Measurements from ENCODE around the gene SRPK1. TPM values are rescaled to one million over a fixed set of nuclear protein-coding genes. Genes with fewer than 3 reads are reported as not detected.

Gene SRPK1
- total RNA-seq, 1 experiment from 2014 or later, result 138 TPM

- CTCF ChIA-PET, result interaction anchor here (0.7 kb wide), 1 partner anchor 17 kb away, joined by 3 read pairs; no protein-coding TSS in a partner anchor
- H3K4me1 Mint-ChIP-seq (ENCODE audit: low read depth, unreplicated experiment), result no peaks in the 10 kb centered on the region
Measured at GRCh38 chr6:35874730-35875129, 46.2 kb downstream of the SRPK1 start.

GRCh38 chr6:35859367-35859766 lies 61.5 kb downstream of the SRPK1 start:
- Mint-ChIP-seq H3K36me3 (ENCODE audit: insufficient read depth, unreplicated experiment) (peaks cover 29% of the 10 kb centered on the region), H3K4me3 (ENCODE audit: low read depth, unreplicated experiment) (no peak overlapping the region), H3K27ac (ENCODE audit: unreplicated experiment) (no peak overlapping the region), H3K9me3 (ENCODE audit: low read depth, unreplicated experiment) (no peaks in the 10 kb centered on the region), H3K27me3 (ENCODE audit: unreplicated experiment) (no peaks in the 10 kb centered on the region), H3K4me1 (ENCODE audit: low read depth, unreplicated experiment) (no peaks in the 10 kb centered on the region)
- CTCF ChIA-PET, result interaction anchor here (0.6 kb wide), 1 partner anchor 72 kb away, joined by 5 read pairs; no protein-coding TSS in a partner anchor
- BruUV-seq (replicated peaks), result no TSS peak
- TF ChIP-seq CTCF (IDR thresholded peaks at IDR 0.05; ENCODE audit: unreplicated experiment), result no peak
- DNase-seq, result no peak
- intact Hi-C loops (cut with micrococcal nuclease; ENCODE audit: unreplicated experiment), result no loop called here

More at GRCh38 chr6:35874730-35875129, 46.2 kb downstream of the SRPK1 start:
- no peaks in the 10 kb centered on the region for H3K9me3 Mint-ChIP-seq (ENCODE audit: low read depth, unreplicated experiment)
- H3K4me3 Mint-ChIP-seq (ENCODE audit: low read depth, unreplicated experiment), result no peak overlapping the region
- BruUV-seq (replicated peaks), result no TSS peak
- TF ChIP-seq CTCF (IDR thresholded peaks at IDR 0.05; ENCODE audit: unreplicated experiment), result no peak
- peaks cover 53% of the 10 kb centered on the region for H3K36me3 Mint-ChIP-seq (ENCODE audit: insufficient read depth, unreplicated experiment)
- H3K27me3 Mint-ChIP-seq (ENCODE audit: unreplicated experiment), result no peaks in the 10 kb centered on the region
- no peak for DNase-seq
- intact Hi-C loops (cut with micrococcal nuclease; ENCODE audit: unreplicated experiment), result no loop called here
- no peak overlapping the region for H3K27ac Mint-ChIP-seq (ENCODE audit: unreplicated experiment)

GRCh38 chr6:35857853-35858252 lies 63.0 kb downstream of the SRPK1 start:
- intact Hi-C loops (cut with micrococcal nuclease; ENCODE audit: unreplicated experiment), result no loop called here
- CTCF ChIA-PET, result interaction anchor here (0.6 kb wide), 1 partner anchor 17 kb away, joined by 3 read pairs; no protein-coding TSS in a partner anchor
- Mint-ChIP-seq H3K4me3 (ENCODE audit: low read depth, unreplicated experiment) (no peak overlapping the region), H3K36me3 (ENCODE audit: insufficient read depth, unreplicated experiment) (peaks cover 37% of the 10 kb centered on the region), H3K27me3 (ENCODE audit: unreplicated experiment) (no peaks in the 10 kb centered on the region), H3K27ac (ENCODE audit: unreplicated experiment) (peak overlapping the region; percentile 49), H3K9me3 (ENCODE audit: low read depth, unreplicated experiment) (no peaks in the 10 kb centered on the region), H3K4me1 (ENCODE audit: low read depth, unreplicated experiment) (no peaks in the 10 kb centered on the region)
- DNase-seq, result no peak
- no peak for TF ChIP-seq CTCF (IDR thresholded peaks at IDR 0.05; ENCODE audit: unreplicated experiment)
- BruUV-seq (replicated peaks), result no TSS peak

- Mint-ChIP-seq H3K4me3 (ENCODE audit: low read depth, unreplicated experiment) (no peak overlapping the region), H3K4me1 (ENCODE audit: low read depth, unreplicated experiment) (no peaks in the 10 kb centered on the region), H3K27ac (ENCODE audit: unreplicated experiment) (no peak overlapping the region), H3K9me3 (ENCODE audit: low read depth, unreplicated experiment) (no peaks in the 10 kb centered on the region), H3K36me3 (ENCODE audit: insufficient read depth, unreplicated experiment) (peaks cover 38% of the 10 kb centered on the region), H3K27me3 (ENCODE audit: unreplicated experiment) (no peaks in the 10 kb centered on the region)
- no peak for TF ChIP-seq CTCF (IDR thresholded peaks at IDR 0.05; ENCODE audit: unreplicated experiment)
- intact Hi-C loops (cut with micrococcal nuclease; ENCODE audit: unreplicated experiment), result no loop called here
- DNase-seq, result no peak
- CTCF ChIA-PET, result no interaction called here
- BruUV-seq (replicated peaks), result no TSS peak
Measured at GRCh38 chr6:35856250-35856649, 64.6 kb downstream of the SRPK1 start.
